Measurements from ENCODE around the gene GP9. TPM values are rescaled to one million over a fixed set of nuclear protein-coding genes. Genes with fewer than 3 reads are reported as not detected.

The GP9 gene
- total RNA-seq, 1 experiment from 2014 or later, result not detected

- peaks cover 13% of the 10 kb centered on the region for H3K27me3 ChIP-seq (ENCODE audit: control insufficient read depth, insufficient read depth, low read length)
- H3K36me3 ChIP-seq (replicated peaks; ENCODE audit: control insufficient read depth, insufficient read depth, low read length), result no peaks in the 10 kb centered on the region
- no peak overlapping the region for H3K4me3 ChIP-seq (ENCODE audit: insufficient read depth, low read depth, low read length)
- DNase-seq, result no peak
These were observed 37.6 kb upstream of the GP9 start for GRCh38 chr3:129023008-129023358.

GRCh38 chr3:129023909-129024308 lies 36.7 kb upstream of the GP9 start:
- Histone ChIP-seq H3K27me3 (ENCODE audit: control insufficient read depth, insufficient read depth, low read length) (peaks cover 13% of the 10 kb centered on the region), H3K36me3 (replicated peaks; ENCODE audit: control insufficient read depth, insufficient read depth, low read length) (no peaks in the 10 kb centered on the region), H3K4me3 (ENCODE audit: insufficient read depth, low read depth, low read length) (no peak overlapping the region)
- peak; percentile 57 for DNase-seq

GRCh38 chr3:129025108-129025507 lies 35.5 kb upstream of the GP9 start:
- Histone ChIP-seq H3K4me3 (ENCODE audit: insufficient read depth, low read depth, low read length) (no peak overlapping the region), H3K27me3 (ENCODE audit: control insufficient read depth, insufficient read depth, low read length) (peaks cover 13% of the 10 kb centered on the region), H3K36me3 (replicated peaks; ENCODE audit: control insufficient read depth, insufficient read depth, low read length) (no peaks in the 10 kb centered on the region)
- peak; percentile 32 for DNase-seq

- Histone ChIP-seq H3K4me3 (ENCODE audit: insufficient read depth, low read depth, low read length) (no peak overlapping the region), H3K27me3 (ENCODE audit: control insufficient read depth, insufficient read depth, low read length) (peaks cover 13% of the 10 kb centered on the region), H3K36me3 (replicated peaks; ENCODE audit: control insufficient read depth, insufficient read depth, low read length) (no peaks in the 10 kb centered on the region)
- DNase-seq, result no peak
These were observed 34.7 kb upstream of the GP9 start for GRCh38 chr3:129025691-129026435.

GRCh38 chr3:129026728-129027543 lies 33.6 kb upstream of the GP9 start:
- peak; percentile 97 for DNase-seq
- no peaks in the 10 kb centered on the region for H3K36me3 ChIP-seq (replicated peaks; ENCODE audit: control insufficient read depth, insufficient read depth, low read length)
- H3K27me3 ChIP-seq (ENCODE audit: control insufficient read depth, insufficient read depth, low read length), result peaks cover 13% of the 10 kb centered on the region
- H3K4me3 ChIP-seq (ENCODE audit: insufficient read depth, low read depth, low read length), result peak overlapping the region; percentile 44

GRCh38 chr3:129027544-129027880 lies 33.1 kb upstream of the GP9 start:
- peak overlapping the region; percentile 44 for H3K4me3 ChIP-seq (ENCODE audit: insufficient read depth, low read depth, low read length)
- H3K36me3 ChIP-seq (replicated peaks; ENCODE audit: control insufficient read depth, insufficient read depth, low read length), result no peaks in the 10 kb centered on the region
- no peak for DNase-seq
- peaks cover 13% of the 10 kb centered on the region for H3K27me3 ChIP-seq (ENCODE audit: control insufficient read depth, insufficient read depth, low read length)

GRCh38 chr3:129028866-129029265 lies 31.7 kb upstream of the GP9 start:
- Histone ChIP-seq H3K4me3 (ENCODE audit: insufficient read depth, low read depth, low read length) (no peak overlapping the region), H3K36me3 (replicated peaks; ENCODE audit: control insufficient read depth, insufficient read depth, low read length) (no peaks in the 10 kb centered on the region), H3K27me3 (ENCODE audit: control insufficient read depth, insufficient read depth, low read length) (peaks cover 13% of the 10 kb centered on the region)
- no peak for DNase-seq

- Histone ChIP-seq H3K36me3 (replicated peaks; ENCODE audit: control insufficient read depth, insufficient read depth, low read length) (no peaks in the 10 kb centered on the region), H3K4me3 (ENCODE audit: insufficient read depth, low read depth, low read length) (no peak overlapping the region), H3K27me3 (ENCODE audit: control insufficient read depth, insufficient read depth, low read length) (peaks cover 11% of the 10 kb centered on the region)
- no peak for DNase-seq
These were observed 30.0 kb upstream of the GP9 start for GRCh38 chr3:129030611-129031010.

- DNase-seq, result peak; percentile 30
- H3K27me3 ChIP-seq (ENCODE audit: control insufficient read depth, insufficient read depth, low read length), result peaks cover 4% of the 10 kb centered on the region
- H3K4me3 ChIP-seq (ENCODE audit: insufficient read depth, low read depth, low read length), result no peak overlapping the region
- H3K36me3 ChIP-seq (replicated peaks; ENCODE audit: control insufficient read depth, insufficient read depth, low read length), result no peaks in the 10 kb centered on the region
These were observed 28.9 kb upstream of the GP9 start for GRCh38 chr3:129031476-129032215.

GRCh38 chr3:129032716-129033115 lies 27.9 kb upstream of the GP9 start:
- Histone ChIP-seq H3K27me3 (ENCODE audit: control insufficient read depth, insufficient read depth, low read length) (no peaks in the 10 kb centered on the region), H3K36me3 (replicated peaks; ENCODE audit: control insufficient read depth, insufficient read depth, low read length) (no peaks in the 10 kb centered on the region), H3K4me3 (ENCODE audit: insufficient read depth, low read depth, low read length) (no peak overlapping the region)
- peak; percentile 39 for DNase-seq

GRCh38 chr3:129033151-129033550 lies 27.4 kb upstream of the GP9 start:
- Histone ChIP-seq H3K27me3 (ENCODE audit: control insufficient read depth, insufficient read depth, low read length) (no peaks in the 10 kb centered on the region), H3K4me3 (ENCODE audit: insufficient read depth, low read depth, low read length) (no peak overlapping the region), H3K36me3 (replicated peaks; ENCODE audit: control insufficient read depth, insufficient read depth, low read length) (no peaks in the 10 kb centered on the region)
- DNase-seq, result no peak

- no peak for DNase-seq
- H3K4me3 ChIP-seq (ENCODE audit: insufficient read depth, low read depth, low read length), result no peak overlapping the region
- no peaks in the 10 kb centered on the region for H3K27me3 ChIP-seq (ENCODE audit: control insufficient read depth, insufficient read depth, low read length)
- no peaks in the 10 kb centered on the region for H3K36me3 ChIP-seq (replicated peaks; ENCODE audit: control insufficient read depth, insufficient read depth, low read length)
These were observed 26.8 kb upstream of the GP9 start for GRCh38 chr3:129033633-129034321.

- DNase-seq, result peak; percentile 81
- Histone ChIP-seq H3K27me3 (ENCODE audit: control insufficient read depth, insufficient read depth, low read length) (no peaks in the 10 kb centered on the region), H3K4me3 (ENCODE audit: insufficient read depth, low read depth, low read length) (no peak overlapping the region), H3K36me3 (replicated peaks; ENCODE audit: control insufficient read depth, insufficient read depth, low read length) (no peaks in the 10 kb centered on the region)
These were observed 25.9 kb upstream of the GP9 start for GRCh38 chr3:129034642-129035041.
